ENCODE results near the gene INPP4B. TPM values are rescaled to one million over a fixed set of nuclear protein-coding genes. Genes with fewer than 3 reads are reported as not detected.
"Not testable (repeated sequence)": the region's sequence is repeated elsewhere in the genome, so short reads cannot be mapped to it uniquely, and the experiment has no call there.

Gene INPP4B
- total RNA-seq, 2 experiments from 2014 or later = 63.9 to 64.9 TPM

DNA sequence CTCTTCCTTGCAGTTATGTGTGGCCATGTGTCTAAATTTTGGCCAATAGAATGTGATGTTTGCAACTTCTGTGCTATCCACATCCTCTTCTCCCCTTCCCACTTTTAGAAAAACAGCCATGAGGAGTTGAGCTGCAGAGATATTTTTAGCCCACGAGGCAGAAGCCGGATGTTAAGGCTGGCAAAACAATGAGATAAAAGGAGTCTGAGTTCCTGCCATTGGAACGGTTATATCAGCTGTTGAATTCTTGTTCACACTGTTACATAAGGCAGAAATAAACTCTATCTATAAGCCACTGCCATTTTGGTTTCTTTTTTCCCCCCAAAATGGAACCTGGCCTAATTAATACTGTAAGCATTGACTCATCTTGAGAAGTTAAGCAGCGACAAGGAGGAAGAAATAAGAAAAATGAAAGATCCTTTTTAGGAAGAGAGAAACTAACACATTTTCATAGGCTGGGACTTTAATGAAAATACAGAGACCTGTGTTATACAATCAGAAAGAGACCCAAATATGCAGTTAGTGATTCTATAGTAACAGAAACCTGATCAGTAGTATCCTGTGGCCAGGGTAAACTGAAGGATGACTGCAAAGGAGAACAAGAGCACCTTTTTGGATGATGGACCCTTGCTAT is 200.5 kb downstream of the INPP4B start:
- no peak for DNase-seq
- Mint-ChIP-seq H3K9me3 (peaks cover 61% of the 10 kb centered on the region), H3K4me3 (peak overlapping the region; percentile 16), H3K4me1 (ENCODE audit: low read depth) (peaks cover 9% of the 10 kb centered on the region), H3K27ac (peak overlapping the region; percentile 65), H3K27me3 (no peaks in the 10 kb centered on the region), H3K36me3 (peaks cover 66% of the 10 kb centered on the region)
- intact Hi-C loops (cut with micrococcal nuclease) = no loop called here
- ChIA-PET POLR2A (no interaction called here), CTCF (no interaction called here)

DNA sequence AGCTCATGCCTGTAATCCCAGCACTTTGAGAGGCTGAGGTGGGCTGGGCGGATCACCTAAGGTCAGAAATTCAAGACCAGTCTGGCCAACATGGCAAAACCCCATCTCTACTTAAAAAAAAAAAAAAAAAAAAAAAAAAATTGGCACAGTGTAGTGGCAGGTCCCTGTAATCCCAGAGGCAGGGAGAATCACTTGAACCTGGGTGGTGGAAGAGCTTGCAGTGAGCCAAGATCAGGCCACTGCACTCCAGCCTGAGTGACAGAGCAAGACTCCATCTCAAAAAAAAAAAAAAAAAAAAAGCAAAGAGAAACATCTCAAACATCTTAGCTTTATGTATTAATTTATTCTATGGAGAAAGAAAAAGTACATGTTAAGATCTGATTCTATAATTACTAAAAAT is 201.5 kb downstream of the INPP4B start:
- DNase-seq; POLR2A ChIA-PET; H3K27me3 Mint-ChIP-seq; CTCF ChIA-PET; intact Hi-C loops (cut with micrococcal nuclease); H3K4me1 Mint-ChIP-seq (ENCODE audit: low read depth); H3K4me3 Mint-ChIP-seq; H3K27ac Mint-ChIP-seq: not testable (repeated sequence)
- Mint-ChIP-seq H3K36me3 (peaks cover 57% of the 10 kb centered on the region), H3K9me3 (peaks cover 51% of the 10 kb centered on the region)

DNA sequence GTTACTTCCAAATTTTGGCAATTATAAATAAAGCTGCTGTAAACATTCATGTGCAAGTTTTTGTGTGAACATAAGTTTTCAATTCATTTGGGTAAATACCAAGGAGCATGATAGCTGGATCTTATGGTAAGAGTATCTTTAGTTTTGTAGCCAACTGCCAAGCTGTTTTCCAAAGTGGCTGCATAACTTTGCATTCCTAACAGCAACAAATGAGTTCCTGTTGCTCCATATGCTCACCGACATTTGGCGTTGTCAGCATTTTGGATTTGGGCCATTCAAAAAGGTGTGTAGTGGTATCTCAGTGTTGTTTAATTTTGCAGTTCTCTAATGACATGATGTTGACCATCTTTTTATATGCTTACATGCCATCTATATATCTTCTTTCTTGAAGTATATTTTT is 208.5 kb downstream of the INPP4B start:
- Mint-ChIP-seq H3K4me3 (no peak overlapping the region), H3K4me1 (ENCODE audit: low read depth) (no peaks in the 10 kb centered on the region), H3K9me3 (peaks cover 45% of the 10 kb centered on the region), H3K36me3 (peaks cover 46% of the 10 kb centered on the region), H3K27ac (no peak overlapping the region), H3K27me3 (no peaks in the 10 kb centered on the region)
- intact Hi-C loops (cut with micrococcal nuclease) = no loop called here
- DNase-seq = no peak
- ChIA-PET POLR2A (no interaction called here), CTCF (no interaction called here)

DNA sequence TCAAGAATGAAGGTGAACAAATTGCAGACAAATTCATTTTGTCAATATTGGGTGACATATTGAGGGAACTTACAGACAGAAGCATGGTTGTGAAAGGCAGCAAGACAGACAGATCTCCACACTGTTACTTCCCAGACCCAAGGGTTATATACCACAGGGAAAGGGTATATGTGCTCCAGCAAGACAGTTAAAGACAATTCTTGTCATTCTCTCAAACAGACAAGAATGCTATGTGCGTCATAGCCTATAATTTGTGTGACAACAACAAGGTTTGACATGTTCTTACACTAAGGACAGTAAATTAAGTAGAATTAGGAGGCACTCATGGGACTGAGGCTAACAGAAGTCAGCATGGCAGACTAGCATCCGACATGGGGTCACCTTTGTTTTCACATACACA is 214.3 kb downstream of the INPP4B start:
- no peaks in the 10 kb centered on the region for H3K27me3 Mint-ChIP-seq
- peaks cover 45% of the 10 kb centered on the region for H3K36me3 Mint-ChIP-seq
- no peak for DNase-seq
- ChIA-PET CTCF (no interaction called here), POLR2A (no interaction called here)
- intact Hi-C loops (cut with micrococcal nuclease) = no loop called here
- H3K4me3 Mint-ChIP-seq = no peak overlapping the region
- H3K9me3 Mint-ChIP-seq = peaks cover 44% of the 10 kb centered on the region
- no peak overlapping the region for H3K27ac Mint-ChIP-seq
- H3K4me1 Mint-ChIP-seq (ENCODE audit: low read depth) = no peaks in the 10 kb centered on the region

DNA sequence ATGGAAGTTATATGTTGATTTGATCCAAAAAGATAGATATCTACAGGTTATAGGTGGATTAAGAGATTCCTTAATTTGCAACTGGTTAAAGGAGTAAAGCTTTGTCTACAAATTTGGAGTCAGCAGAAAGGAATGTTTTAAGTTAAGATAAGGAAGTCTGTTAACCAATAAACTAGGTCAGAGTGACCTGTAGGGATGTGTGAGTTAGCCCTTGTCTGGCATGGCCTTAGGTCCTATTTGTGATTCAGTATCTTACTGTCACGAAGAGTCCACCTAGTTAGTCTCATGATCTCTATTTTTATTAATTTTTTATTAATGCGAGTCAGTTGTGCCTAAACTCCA is 230.8 kb downstream of the INPP4B start:
- Mint-ChIP-seq H3K4me3 (no peak overlapping the region), H3K9me3 (peaks cover 51% of the 10 kb centered on the region), H3K27ac (no peak overlapping the region), H3K4me1 (ENCODE audit: low read depth) (peaks cover 6% of the 10 kb centered on the region), H3K27me3 (no peaks in the 10 kb centered on the region), H3K36me3 (peaks cover 78% of the 10 kb centered on the region)
- ChIA-PET CTCF (no interaction called here), POLR2A (no interaction called here)
- intact Hi-C loops (cut with micrococcal nuclease) = no loop called here
- no peak for DNase-seq

DNA sequence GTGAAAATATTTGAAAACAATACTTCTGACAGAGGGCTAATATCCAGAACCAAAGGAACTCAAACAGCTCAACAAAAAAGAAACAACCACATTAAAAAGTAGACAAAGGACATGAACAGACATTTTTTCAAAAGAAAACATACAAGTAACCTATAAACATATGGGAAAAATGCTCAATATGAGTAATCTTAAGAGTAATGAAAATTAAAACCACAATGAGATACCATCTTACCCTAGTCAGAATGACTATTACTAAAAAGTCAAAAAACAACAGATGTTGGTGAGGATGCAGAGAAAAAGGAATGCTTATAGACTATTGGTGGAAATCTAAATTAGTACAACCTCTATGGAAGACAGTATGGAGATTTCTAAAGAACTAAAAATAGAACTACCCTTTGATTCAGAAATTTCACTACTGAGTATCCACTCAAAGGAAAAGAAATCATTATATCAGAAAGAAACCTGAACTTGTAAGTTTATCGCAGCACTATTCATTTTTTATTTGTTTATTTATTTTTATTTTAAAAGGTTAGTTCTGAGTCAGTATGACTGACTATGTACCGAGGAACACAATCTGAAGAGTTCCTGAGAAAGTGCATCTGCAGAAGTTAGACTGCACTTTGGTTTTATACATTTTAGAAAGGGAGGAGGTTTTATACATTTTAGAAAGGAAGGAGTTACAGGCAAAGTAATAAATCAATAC is 231.3 kb downstream of the INPP4B start:
- Mint-ChIP-seq H3K27me3 (no peaks in the 10 kb centered on the region), H3K36me3 (peaks cover 77% of the 10 kb centered on the region), H3K27ac (peak overlapping the region; percentile 16), H3K4me3 (no peak overlapping the region), H3K4me1 (ENCODE audit: low read depth) (peaks cover 6% of the 10 kb centered on the region), H3K9me3 (peaks cover 49% of the 10 kb centered on the region)
- DNase-seq = no peak
- ChIA-PET POLR2A (no interaction called here), CTCF (no interaction called here)
- intact Hi-C loops (cut with micrococcal nuclease) = no loop called here

DNA sequence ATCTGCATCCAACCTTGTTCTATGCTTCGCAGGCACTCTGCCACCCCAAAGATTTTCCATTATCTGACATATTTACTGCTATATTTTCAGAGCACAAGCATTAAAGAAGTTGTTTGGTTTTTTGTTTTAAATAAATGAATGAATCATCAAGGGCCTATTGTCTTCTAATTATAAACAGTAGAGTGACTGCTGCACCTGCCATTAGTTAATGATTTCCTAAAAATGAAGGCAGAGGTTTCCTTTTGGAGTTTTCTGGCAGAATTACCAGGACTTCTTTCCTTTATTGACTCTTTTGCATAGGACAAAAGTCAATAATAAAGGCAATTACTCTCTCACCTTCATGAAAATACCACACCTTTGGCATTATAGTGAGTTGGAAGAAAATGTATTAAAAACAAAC is 238.1 kb downstream of the INPP4B start:
- Mint-ChIP-seq H3K36me3 (peaks cover 69% of the 10 kb centered on the region), H3K4me3 (no peak overlapping the region), H3K9me3 (peaks cover 60% of the 10 kb centered on the region), H3K27ac (no peak overlapping the region), H3K4me1 (ENCODE audit: low read depth) (no peaks in the 10 kb centered on the region), H3K27me3 (no peaks in the 10 kb centered on the region)
- DNase-seq = no peak
- POLR2A ChIA-PET = no interaction called here
- CTCF ChIA-PET = no interaction called here
- intact Hi-C loops (cut with micrococcal nuclease) = no loop called here

DNA sequence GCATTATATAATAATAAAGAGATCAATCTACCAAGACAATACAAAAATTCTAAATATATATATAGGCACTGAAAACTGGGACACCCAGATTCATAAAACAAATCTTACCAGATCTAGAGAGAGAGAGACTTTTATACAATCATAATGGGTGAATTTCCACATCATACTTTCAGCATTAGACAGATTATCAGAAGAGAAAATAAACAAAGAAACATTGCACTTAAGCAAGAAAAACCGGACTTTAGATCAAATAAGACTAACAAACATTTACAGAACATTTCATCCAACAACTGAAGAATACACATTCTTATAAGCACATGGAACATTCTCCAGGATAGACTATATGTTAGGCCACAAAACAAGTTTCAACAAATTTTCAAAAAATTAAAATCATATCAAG is 245.1 kb downstream of the INPP4B start:
- Mint-ChIP-seq H3K4me1 (ENCODE audit: low read depth) (peaks cover 5% of the 10 kb centered on the region), H3K36me3 (peaks cover 86% of the 10 kb centered on the region), H3K4me3 (no peak overlapping the region), H3K27ac (no peak overlapping the region), H3K27me3 (no peaks in the 10 kb centered on the region), H3K9me3 (peaks cover 55% of the 10 kb centered on the region)
- POLR2A ChIA-PET = no interaction called here
- intact Hi-C loops (cut with micrococcal nuclease) = no loop called here
- no peak for DNase-seq
- CTCF ChIA-PET = no interaction called here

DNA sequence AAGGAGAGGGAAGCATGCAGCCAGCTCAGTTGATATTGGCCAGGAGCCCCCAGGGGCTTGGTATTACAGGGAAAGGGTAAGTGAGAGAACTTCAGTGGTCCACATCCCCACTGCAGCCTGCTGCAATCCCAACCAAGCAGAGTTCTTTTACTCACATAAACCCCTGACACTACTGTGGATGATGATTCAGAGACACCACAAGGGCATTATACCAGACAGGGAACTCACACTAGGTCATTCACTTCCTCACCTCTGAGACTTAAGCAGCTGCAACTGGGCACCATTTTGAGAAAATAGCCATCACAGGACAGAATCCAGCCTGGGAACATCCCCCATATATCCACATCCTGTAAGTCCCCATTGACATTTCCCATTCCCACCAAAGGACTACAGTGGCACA is 248.0 kb downstream of the INPP4B start:
- no peak overlapping the region for H3K4me3 Mint-ChIP-seq
- H3K4me1 Mint-ChIP-seq (ENCODE audit: low read depth) = peaks cover 8% of the 10 kb centered on the region
- ChIA-PET POLR2A (no interaction called here), CTCF (no interaction called here)
- H3K36me3 Mint-ChIP-seq = peaks cover 83% of the 10 kb centered on the region
- no peaks in the 10 kb centered on the region for H3K27me3 Mint-ChIP-seq
- H3K9me3 Mint-ChIP-seq = peaks cover 32% of the 10 kb centered on the region
- intact Hi-C loops (cut with micrococcal nuclease) = no loop called here
- no peak overlapping the region for H3K27ac Mint-ChIP-seq
- DNase-seq = no peak

DNA sequence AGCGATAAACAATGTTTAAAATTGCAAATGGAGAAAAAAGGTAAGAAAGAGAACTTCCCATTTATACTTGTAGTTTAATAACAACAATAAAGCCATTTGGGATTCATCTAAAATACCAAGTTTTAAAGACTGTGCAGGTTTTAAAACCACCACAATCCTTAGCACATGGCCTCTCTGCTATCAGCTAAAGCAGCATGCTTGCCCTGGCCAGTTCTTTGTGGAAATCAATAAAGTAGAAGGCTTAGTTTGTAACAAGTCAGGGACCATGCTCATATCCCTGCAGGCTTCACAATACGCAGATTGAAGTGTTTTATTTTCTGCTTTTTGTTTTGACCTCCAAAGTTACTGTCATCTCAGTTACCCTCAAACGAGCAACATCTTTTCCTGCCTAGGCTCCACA is 249.5 kb downstream of the INPP4B start:
- H3K27ac Mint-ChIP-seq = no peak overlapping the region
- no peaks in the 10 kb centered on the region for H3K27me3 Mint-ChIP-seq
- no peak for DNase-seq
- peaks cover 13% of the 10 kb centered on the region for H3K4me1 Mint-ChIP-seq (ENCODE audit: low read depth)
- H3K4me3 Mint-ChIP-seq = no peak overlapping the region
- peaks cover 23% of the 10 kb centered on the region for H3K9me3 Mint-ChIP-seq
- CTCF ChIA-PET = no interaction called here
- H3K36me3 Mint-ChIP-seq = peaks cover 82% of the 10 kb centered on the region
- POLR2A ChIA-PET = no interaction called here
- intact Hi-C loops (cut with micrococcal nuclease) = no loop called here

DNA sequence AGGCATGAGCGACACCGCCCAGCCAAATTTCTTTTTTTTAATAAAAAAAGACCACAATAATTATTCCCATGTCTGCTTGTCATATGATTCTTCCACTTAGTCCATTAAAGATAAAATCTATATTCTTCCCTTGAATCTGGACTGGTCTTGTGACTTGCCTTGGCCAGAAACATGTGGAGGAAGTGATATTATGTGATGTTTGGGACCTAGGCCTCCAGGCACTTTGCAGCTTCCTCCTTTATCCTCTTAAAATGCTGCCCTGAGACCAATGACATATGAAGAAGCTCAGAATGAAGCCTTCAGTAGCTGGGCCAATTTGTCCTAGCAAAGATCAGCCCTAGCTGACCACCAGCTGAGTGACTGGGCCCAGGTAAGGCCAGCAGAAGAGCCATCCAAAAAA is 250.0 kb downstream of the INPP4B start:
- intact Hi-C loops (cut with micrococcal nuclease) = no loop called here
- H3K27ac Mint-ChIP-seq = no peak overlapping the region
- no peak for DNase-seq
- H3K9me3 Mint-ChIP-seq = peaks cover 26% of the 10 kb centered on the region
- H3K36me3 Mint-ChIP-seq = peaks cover 83% of the 10 kb centered on the region
- H3K4me1 Mint-ChIP-seq (ENCODE audit: low read depth) = peaks cover 14% of the 10 kb centered on the region
- CTCF ChIA-PET = no interaction called here
- no peaks in the 10 kb centered on the region for H3K27me3 Mint-ChIP-seq
- POLR2A ChIA-PET = no interaction called here
- no peak overlapping the region for H3K4me3 Mint-ChIP-seq

DNA sequence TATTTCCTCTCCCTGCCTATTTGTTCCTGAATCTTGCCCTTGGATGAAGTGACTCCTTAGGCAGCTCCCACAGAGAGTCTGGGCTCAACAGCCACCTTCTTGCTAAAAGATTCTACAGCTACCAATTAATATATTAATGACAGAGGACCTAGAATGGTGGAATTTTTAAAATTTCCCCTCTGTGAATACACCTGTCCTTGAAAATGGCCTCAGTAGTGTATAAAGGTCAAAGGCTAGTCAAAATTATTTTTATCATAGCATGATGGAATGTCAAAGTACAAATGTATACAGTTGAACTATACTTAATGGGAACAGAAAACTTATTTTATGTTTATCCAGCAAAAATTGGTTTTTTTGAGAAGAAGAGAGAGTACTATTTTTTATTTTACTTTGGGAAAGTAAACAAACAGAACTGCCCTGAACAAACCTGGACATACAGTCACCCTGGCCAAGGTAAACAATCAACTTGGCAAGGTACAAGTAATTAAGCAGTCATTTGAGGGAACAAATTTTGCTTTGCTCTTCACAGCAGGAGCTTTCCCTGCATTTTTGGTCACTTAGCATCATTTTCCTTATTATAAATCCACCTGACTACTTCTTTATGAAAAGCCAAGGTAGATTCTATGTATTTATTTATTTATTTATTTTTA is 250.8 kb downstream of the INPP4B start:
- Mint-ChIP-seq H3K27ac (no peak overlapping the region), H3K4me1 (ENCODE audit: low read depth) (peaks cover 14% of the 10 kb centered on the region), H3K9me3 (peaks cover 20% of the 10 kb centered on the region), H3K27me3 (no peaks in the 10 kb centered on the region), H3K4me3 (no peak overlapping the region), H3K36me3 (peaks cover 81% of the 10 kb centered on the region)
- DNase-seq = no peak
- intact Hi-C loops (cut with micrococcal nuclease) = no loop called here
- CTCF ChIA-PET = no interaction called here
- POLR2A ChIA-PET = no interaction called here

DNA sequence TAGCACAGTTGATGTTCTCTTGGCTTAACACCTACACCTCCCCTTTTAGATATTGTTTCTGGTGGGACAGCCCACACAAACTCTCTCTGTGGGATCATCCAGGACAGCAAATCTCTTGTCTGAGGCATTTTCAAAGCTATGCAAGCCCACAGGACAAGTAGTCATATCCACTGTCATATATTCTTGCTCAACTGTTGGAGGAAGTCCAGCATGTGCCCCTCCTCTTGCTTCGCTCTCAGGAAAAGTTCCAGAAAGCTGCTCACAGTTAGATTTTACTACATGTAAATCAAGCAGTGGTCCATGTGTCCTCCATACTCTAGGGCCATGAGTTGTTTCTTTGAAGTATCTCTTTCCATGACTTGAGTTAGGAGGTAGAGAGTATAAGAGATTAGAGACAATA is 260.7 kb downstream of the INPP4B start:
- Mint-ChIP-seq H3K36me3 (peaks cover 72% of the 10 kb centered on the region), H3K4me1 (ENCODE audit: low read depth) (peaks cover 54% of the 10 kb centered on the region), H3K4me3 (no peak overlapping the region), H3K27ac (peak overlapping the region; percentile 28), H3K27me3 (no peaks in the 10 kb centered on the region), H3K9me3 (peaks cover 2% of the 10 kb centered on the region)
- intact Hi-C loops (cut with micrococcal nuclease) = no loop called here
- POLR2A ChIA-PET = no interaction called here
- CTCF ChIA-PET = no interaction called here
- no peak for DNase-seq
